ENCODE results near the gene PKD1L1.

Gene PKD1L1

GRCh38 chr7:47970761-47971160 lies 22.5 kb upstream of the PKD1L1 start:
- Mint-ChIP-seq H3K4me1 (ENCODE audit: low read depth) (peaks cover 11% of the 10 kb centered on the region), H3K27me3 (ENCODE audit: low read depth) (no peaks in the 10 kb centered on the region), H3K9me3 (no peaks in the 10 kb centered on the region), H3K4me3 (no peak overlapping the region), H3K27ac (no peak overlapping the region), H3K36me3 (ENCODE audit: low read depth) (peaks cover 64% of the 10 kb centered on the region)
- no peak for DNase-seq (ENCODE audit: low spot score)

- Mint-ChIP-seq H3K27ac (peak overlapping the region; percentile 10), H3K4me1 (ENCODE audit: low read depth) (peaks cover 11% of the 10 kb centered on the region), H3K27me3 (ENCODE audit: low read depth) (no peaks in the 10 kb centered on the region), H3K9me3 (no peaks in the 10 kb centered on the region), H3K4me3 (no peak overlapping the region), H3K36me3 (ENCODE audit: low read depth) (peaks cover 67% of the 10 kb centered on the region)
- peak; percentile 23 for DNase-seq (ENCODE audit: low spot score)
Measured at GRCh38 chr7:47968847-47969774, 20.8 kb upstream of the PKD1L1 start.

GRCh38 chr7:47967708-47968107 lies 19.4 kb upstream of the PKD1L1 start:
- Mint-ChIP-seq H3K36me3 (ENCODE audit: low read depth) (peaks cover 63% of the 10 kb centered on the region), H3K27me3 (ENCODE audit: low read depth) (no peaks in the 10 kb centered on the region), H3K27ac (no peak overlapping the region), H3K4me3 (no peak overlapping the region), H3K9me3 (no peaks in the 10 kb centered on the region), H3K4me1 (ENCODE audit: low read depth) (peaks cover 9% of the 10 kb centered on the region)
- DNase-seq (ENCODE audit: low spot score): no peak

- Mint-ChIP-seq H3K27me3 (ENCODE audit: low read depth) (no peaks in the 10 kb centered on the region), H3K9me3 (no peaks in the 10 kb centered on the region), H3K4me3 (no peak overlapping the region), H3K36me3 (ENCODE audit: low read depth) (peaks cover 63% of the 10 kb centered on the region), H3K4me1 (ENCODE audit: low read depth) (peaks cover 9% of the 10 kb centered on the region), H3K27ac (no peak overlapping the region)
- no peak for DNase-seq (ENCODE audit: low spot score)
Measured at GRCh38 chr7:47967123-47967522, 18.9 kb upstream of the PKD1L1 start.

GRCh38 chr7:47965456-47965855 lies 17.2 kb upstream of the PKD1L1 start:
- Mint-ChIP-seq H3K27ac (no peak overlapping the region), H3K4me1 (ENCODE audit: low read depth) (peaks cover 5% of the 10 kb centered on the region), H3K9me3 (no peaks in the 10 kb centered on the region), H3K4me3 (no peak overlapping the region), H3K36me3 (ENCODE audit: low read depth) (peaks cover 69% of the 10 kb centered on the region), H3K27me3 (ENCODE audit: low read depth) (no peaks in the 10 kb centered on the region)
- DNase-seq (ENCODE audit: low spot score): no peak

GRCh38 chr7:47962262-47962661 lies 14.0 kb upstream of the PKD1L1 start:
- Mint-ChIP-seq H3K27ac (no peak overlapping the region), H3K4me3 (no peak overlapping the region), H3K4me1 (ENCODE audit: low read depth) (peaks cover 2% of the 10 kb centered on the region), H3K27me3 (ENCODE audit: low read depth) (no peaks in the 10 kb centered on the region), H3K36me3 (ENCODE audit: low read depth) (peaks cover 57% of the 10 kb centered on the region), H3K9me3 (no peaks in the 10 kb centered on the region)
- DNase-seq (ENCODE audit: low spot score): no peak

- Mint-ChIP-seq H3K4me1 (ENCODE audit: low read depth) (peaks cover 11% of the 10 kb centered on the region), H3K4me3 (no peak overlapping the region), H3K27me3 (ENCODE audit: low read depth) (no peaks in the 10 kb centered on the region), H3K9me3 (no peaks in the 10 kb centered on the region), H3K36me3 (ENCODE audit: low read depth) (peaks cover 40% of the 10 kb centered on the region), H3K27ac (no peak overlapping the region)
- DNase-seq (ENCODE audit: low spot score): no peak
Measured at GRCh38 chr7:47957156-47957555, 8.9 kb upstream of the PKD1L1 start.

- Mint-ChIP-seq H3K27ac (no peak overlapping the region), H3K4me1 (ENCODE audit: low read depth) (peaks cover 18% of the 10 kb centered on the region), H3K27me3 (ENCODE audit: low read depth) (no peaks in the 10 kb centered on the region), H3K9me3 (no peaks in the 10 kb centered on the region), H3K4me3 (no peak overlapping the region), H3K36me3 (ENCODE audit: low read depth) (peaks cover 34% of the 10 kb centered on the region)
- no peak for DNase-seq (ENCODE audit: low spot score)
Measured at GRCh38 chr7:47956220-47956619, 8.0 kb upstream of the PKD1L1 start.

- Mint-ChIP-seq H3K27me3 (ENCODE audit: low read depth) (no peaks in the 10 kb centered on the region), H3K4me3 (no peak overlapping the region), H3K27ac (no peak overlapping the region), H3K9me3 (no peaks in the 10 kb centered on the region), H3K36me3 (ENCODE audit: low read depth) (peaks cover 27% of the 10 kb centered on the region), H3K4me1 (ENCODE audit: low read depth) (peaks cover 20% of the 10 kb centered on the region)
- DNase-seq (ENCODE audit: low spot score): no peak
Measured at GRCh38 chr7:47954231-47954911, 6.1 kb upstream of the PKD1L1 start.

- Mint-ChIP-seq H3K9me3 (no peaks in the 10 kb centered on the region), H3K27ac (no peak overlapping the region), H3K4me1 (ENCODE audit: low read depth) (peaks cover 20% of the 10 kb centered on the region), H3K36me3 (ENCODE audit: low read depth) (peaks cover 27% of the 10 kb centered on the region), H3K4me3 (no peak overlapping the region), H3K27me3 (ENCODE audit: low read depth) (no peaks in the 10 kb centered on the region)
- no peak for DNase-seq (ENCODE audit: low spot score)
Measured at GRCh38 chr7:47953822-47954221, 5.6 kb upstream of the PKD1L1 start.

- no peaks in the 10 kb centered on the region for H3K9me3 Mint-ChIP-seq
- H3K27me3 Mint-ChIP-seq (ENCODE audit: low read depth): no peaks in the 10 kb centered on the region
- no peak overlapping the region for H3K4me3 Mint-ChIP-seq
- DNase-seq (ENCODE audit: low spot score): no peak
- H3K27ac Mint-ChIP-seq: no peak overlapping the region
- H3K4me1 Mint-ChIP-seq (ENCODE audit: low read depth): peaks cover 20% of the 10 kb centered on the region
- H3K36me3 Mint-ChIP-seq (ENCODE audit: low read depth): peaks cover 20% of the 10 kb centered on the region
Measured at GRCh38 chr7:47952224-47952623, 4.0 kb upstream of the PKD1L1 start.

- no peak overlapping the region for H3K4me3 Mint-ChIP-seq
- no peaks in the 10 kb centered on the region for H3K9me3 Mint-ChIP-seq
- no peak for DNase-seq (ENCODE audit: low spot score)
- H3K27ac Mint-ChIP-seq: no peak overlapping the region
- no peaks in the 10 kb centered on the region for H3K27me3 Mint-ChIP-seq (ENCODE audit: low read depth)
- H3K36me3 Mint-ChIP-seq (ENCODE audit: low read depth): peaks cover 15% of the 10 kb centered on the region
- H3K4me1 Mint-ChIP-seq (ENCODE audit: low read depth): peaks cover 21% of the 10 kb centered on the region
Measured at GRCh38 chr7:47951374-47951773, 3.1 kb upstream of the PKD1L1 start.

- no peak overlapping the region for H3K4me3 Mint-ChIP-seq
- no peak overlapping the region for H3K27ac Mint-ChIP-seq
- DNase-seq (ENCODE audit: low spot score): no peak
- peaks cover 15% of the 10 kb centered on the region for H3K36me3 Mint-ChIP-seq (ENCODE audit: low read depth)
- peaks cover 23% of the 10 kb centered on the region for H3K4me1 Mint-ChIP-seq (ENCODE audit: low read depth)
- H3K27me3 Mint-ChIP-seq (ENCODE audit: low read depth): no peaks in the 10 kb centered on the region
- no peaks in the 10 kb centered on the region for H3K9me3 Mint-ChIP-seq
Measured at GRCh38 chr7:47950714-47951113, 2.4 kb upstream of the PKD1L1 start.

- Mint-ChIP-seq H3K27ac (no peak overlapping the region), H3K36me3 (ENCODE audit: low read depth) (peaks cover 10% of the 10 kb centered on the region), H3K9me3 (no peaks in the 10 kb centered on the region), H3K4me3 (no peak overlapping the region), H3K4me1 (ENCODE audit: low read depth) (peaks cover 25% of the 10 kb centered on the region), H3K27me3 (ENCODE audit: low read depth) (no peaks in the 10 kb centered on the region)
- DNase-seq (ENCODE audit: low spot score): no peak
Measured at GRCh38 chr7:47949703-47950102, 1.4 kb upstream of the PKD1L1 start.

Measured in T-helper 2 cell treated with Interferon-gamma antibody and Interleukin-4, amounts not matched to agents 5 μg/mL and 100 μg/mL, for 36 hours (primary cell).